Measurements from ENCODE around the gene CMIP.

CMIP gene

GRCh38 chr16:81629896-81630634 lies 185.5 kb downstream of the CMIP start:
- DNase-seq = no peak

- no peak for DNase-seq
Measured at GRCh38 chr16:81630635-81631031, 186.0 kb downstream of the CMIP start.

- peak; percentile 86 for DNase-seq
Measured at GRCh38 chr16:81632392-81633146, 188.0 kb downstream of the CMIP start.

- no peak for DNase-seq
Measured at GRCh38 chr16:81633147-81633619, 188.6 kb downstream of the CMIP start.

GRCh38 chr16:81633680-81634379 lies 189.2 kb downstream of the CMIP start:
- no peak for DNase-seq

GRCh38 chr16:81634380-81635062 lies 189.9 kb downstream of the CMIP start:
- DNase-seq = no peak

- DNase-seq = no peak
Measured at GRCh38 chr16:81635063-81635937, 190.7 kb downstream of the CMIP start.

GRCh38 chr16:81636298-81636993 lies 191.8 kb downstream of the CMIP start:
- no peak for DNase-seq

GRCh38 chr16:81637336-81638235 lies 193.0 kb downstream of the CMIP start:
- DNase-seq = no peak

- no peak for DNase-seq
Measured at GRCh38 chr16:81638286-81638945, 193.8 kb downstream of the CMIP start.

- no peak for DNase-seq
Measured at GRCh38 chr16:81639348-81639747, 194.7 kb downstream of the CMIP start.

GRCh38 chr16:81639931-81640680 lies 195.5 kb downstream of the CMIP start:
- no peak for DNase-seq

GRCh38 chr16:81640681-81641070 lies 196.1 kb downstream of the CMIP start:
- no peak for DNase-seq

- no peak for DNase-seq
Measured at GRCh38 chr16:81641395-81642106, 196.9 kb downstream of the CMIP start.

GRCh38 chr16:81642107-81642436 lies 197.5 kb downstream of the CMIP start:
- DNase-seq = no peak

- no peak for DNase-seq
Measured at GRCh38 chr16:81642943-81643342, 198.3 kb downstream of the CMIP start.

GRCh38 chr16:81645266-81645694 lies 200.7 kb downstream of the CMIP start:
- DNase-seq = no peak

GRCh38 chr16:81645925-81646324 lies 201.3 kb downstream of the CMIP start:
- DNase-seq = no peak
